ENCODE measurements around the gene STXBP5. TPM values are rescaled to one million over a fixed set of nuclear protein-coding genes. Genes with fewer than 3 reads are reported as not detected.

The STXBP5 gene
- total RNA-seq, 4 donors from 2014 or later: 20.8 to 34.4 (median 23.1) TPM

GRCh38 chr6:147384737-147385710 lies 180.8 kb downstream of the STXBP5 start:
- no peaks in the 10 kb centered on the region for H3K4me1 ChIP-seq
- no peaks in the 10 kb centered on the region for H3K9me3 ChIP-seq
- no peak overlapping the region for H3K27ac ChIP-seq
- TF ChIP-seq EP300 (IDR thresholded peaks at IDR 0.05) (no peak), POLR2A (IDR thresholded peaks at IDR 0.05) (no peak), CTCF (IDR thresholded peaks at IDR 0.05) (no peak), POLR2AphosphoS5 (IDR thresholded peaks at IDR 0.05) (no peak)
- peaks cover 0 to 32% of the 10 kb centered on the region in 2 donors for H3K36me3 ChIP-seq
- 78 to 88% methylated on average over 6 of the region's 6 CpGs for WGBS, 2 donors (ENCODE audit: low coverage in 1 of 2)
- no peak overlapping the region for H3K4me3 ChIP-seq
- no peak for ATAC-seq
- H3K27me3 ChIP-seq: no peaks in the 10 kb centered on the region

- WGBS, 2 donors (ENCODE audit: low coverage in 1 of 2): 73 to 79% methylated on average over 1 of the region's 1 CpG
- peaks cover 0 to 6% of the 10 kb centered on the region in 2 donors for H3K36me3 ChIP-seq
- no peaks in the 10 kb centered on the region for H3K27me3 ChIP-seq
- no peak for TF ChIP-seq CTCF (IDR thresholded peaks at IDR 0.05)
- no peak for TF ChIP-seq POLR2AphosphoS5 (IDR thresholded peaks at IDR 0.05)
- no peak for TF ChIP-seq POLR2A (IDR thresholded peaks at IDR 0.05)
- TF ChIP-seq EP300 (IDR thresholded peaks at IDR 0.05): no peak
- H3K27ac ChIP-seq: no peak overlapping the region
- H3K4me1 ChIP-seq: no peaks in the 10 kb centered on the region
- ATAC-seq: no peak
- H3K4me3 ChIP-seq: no peak overlapping the region
- no peaks in the 10 kb centered on the region for H3K9me3 ChIP-seq
Observed at GRCh38 chr6:147389463-147389862, 185.2 kb downstream of the STXBP5 start.

- ATAC-seq: no peak
- Histone ChIP-seq H3K4me1 (no peaks in the 10 kb centered on the region), H3K27ac (no peak overlapping the region), H3K4me3 (no peak overlapping the region), H3K36me3 (no peaks in the 10 kb centered on the region), H3K27me3 (no peaks in the 10 kb centered on the region), H3K9me3 (no peaks in the 10 kb centered on the region)
- WGBS, 2 donors (ENCODE audit: low coverage in 1 of 2): 36 to 55% methylated on average over 5 of the region's 5 CpGs
- TF ChIP-seq CTCF (IDR thresholded peaks at IDR 0.05) (peak in 3 of 4 experiments; percentile 9 to 34 (median 25)), EP300 (IDR thresholded peaks at IDR 0.05) (no peak)
Observed at GRCh38 chr6:147390909-147391536, 186.8 kb downstream of the STXBP5 start.

GRCh38 chr6:147392917-147393625 lies 188.9 kb downstream of the STXBP5 start:
- Histone ChIP-seq H3K4me3 (no peak overlapping the region), H3K27ac (no peak overlapping the region), H3K27me3 (no peaks in the 10 kb centered on the region), H3K9me3 (no peaks in the 10 kb centered on the region), H3K4me1 (no peaks in the 10 kb centered on the region), H3K36me3 (no peaks in the 10 kb centered on the region)
- WGBS, 2 donors (ENCODE audit: low coverage in 1 of 2): 59 to 69% methylated on average over 7 of the region's 8 CpGs
- TF ChIP-seq POLR2A (IDR thresholded peaks at IDR 0.05) (no peak), CTCF (IDR thresholded peaks at IDR 0.05) (no peak), EP300 (IDR thresholded peaks at IDR 0.05) (no peak), POLR2AphosphoS5 (IDR thresholded peaks at IDR 0.05) (no peak)
- no peak for ATAC-seq
